Mucosa of stomach (tissue), 1 donor: Measurements from ENCODE around the gene COX7A1.

Source experiments
- H3K27me3 ChIP-seq: one replicate; pipeline ENCODE4 v1.7.0; 2013; ENCODE audit warnings: mild to moderate bottlenecking, low read length; ENCODE audit not compliant: control insufficient read depth, insufficient read depth
- H3K36me3 ChIP-seq: one replicate; pipeline ENCODE4 v1.7.0; 2013; ENCODE audit warnings: low read length; ENCODE audit not compliant: control insufficient read depth, insufficient read depth
- H3K4me1 ChIP-seq: one replicate; pipeline ENCODE4 v1.7.0; 2013; ENCODE audit warnings: mild to moderate bottlenecking, low read length; ENCODE audit not compliant: control insufficient read depth, insufficient read depth
- H3K4me3 ChIP-seq: one replicate; pipeline ENCODE4 v1.7.0; 2013; ENCODE audit warnings: low read length
- H3K9ac ChIP-seq: one replicate; pipeline ENCODE4 v1.7.0; 2013; ENCODE audit warnings: mild to moderate bottlenecking, low read length, moderate library complexity
- H3K9me3 ChIP-seq: one replicate; pipeline ENCODE4 v1.7.0; 2013; ENCODE audit warnings: mild to moderate bottlenecking, low read length, moderate library complexity; ENCODE audit not compliant: control insufficient read depth
- donor health status: Pancreatic carcinoma.

COX7A1 gene

GRCh38 chr19:36103040-36103626, 49.1 kb downstream of the COX7A1 start:
- H3K4me1 ChIP-seq: no peaks in the 10 kb centered on the region
- no peaks in the 10 kb centered on the region for H3K9me3 ChIP-seq
- H3K27me3 ChIP-seq: no peaks in the 10 kb centered on the region
- no peak overlapping the region for H3K9ac ChIP-seq
- no peak overlapping the region for H3K4me3 ChIP-seq
- H3K36me3 ChIP-seq: no peaks in the 10 kb centered on the region

- H3K4me3 ChIP-seq: no peak overlapping the region
- no peaks in the 10 kb centered on the region for H3K9me3 ChIP-seq
- H3K4me1 ChIP-seq: no peaks in the 10 kb centered on the region
- no peaks in the 10 kb centered on the region for H3K36me3 ChIP-seq
- H3K9ac ChIP-seq: no peak overlapping the region
- H3K27me3 ChIP-seq: no peaks in the 10 kb centered on the region
These were observed 50.5 kb downstream of the COX7A1 start for GRCh38 chr19:36101550-36102327.
